NCI-H524 treated with DMSO at 0.1 percent for 48 hours (cell line): Measurements from ENCODE around the gene MYD88.

Experiments used
- DNase-seq: peaks from one replicate; lab custom pipeline; 2025; lab: John Stamatoyannopoulos, UW

The MYD88 gene

DNA sequence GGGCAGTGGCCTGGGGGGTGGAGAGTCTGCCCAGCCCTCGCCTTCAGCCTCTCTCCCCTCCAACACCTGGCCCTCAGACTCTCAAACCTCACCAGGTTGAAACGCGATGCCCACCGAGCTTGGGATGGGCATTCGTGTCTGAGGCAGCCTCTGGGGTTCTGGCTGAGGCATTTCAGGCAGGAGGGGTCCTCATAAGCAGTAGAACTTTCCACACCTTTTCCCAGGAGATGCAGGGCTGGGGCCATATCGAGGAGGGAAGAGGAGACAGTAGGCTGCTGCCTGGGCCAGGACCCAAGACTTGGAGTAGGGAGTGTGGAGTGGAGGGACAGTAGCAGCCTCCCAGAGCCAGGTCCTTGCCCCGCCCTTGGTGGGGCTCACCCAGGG is 26.1 kb upstream of the MYD88 start:
- DNase-seq: no peak

DNA sequence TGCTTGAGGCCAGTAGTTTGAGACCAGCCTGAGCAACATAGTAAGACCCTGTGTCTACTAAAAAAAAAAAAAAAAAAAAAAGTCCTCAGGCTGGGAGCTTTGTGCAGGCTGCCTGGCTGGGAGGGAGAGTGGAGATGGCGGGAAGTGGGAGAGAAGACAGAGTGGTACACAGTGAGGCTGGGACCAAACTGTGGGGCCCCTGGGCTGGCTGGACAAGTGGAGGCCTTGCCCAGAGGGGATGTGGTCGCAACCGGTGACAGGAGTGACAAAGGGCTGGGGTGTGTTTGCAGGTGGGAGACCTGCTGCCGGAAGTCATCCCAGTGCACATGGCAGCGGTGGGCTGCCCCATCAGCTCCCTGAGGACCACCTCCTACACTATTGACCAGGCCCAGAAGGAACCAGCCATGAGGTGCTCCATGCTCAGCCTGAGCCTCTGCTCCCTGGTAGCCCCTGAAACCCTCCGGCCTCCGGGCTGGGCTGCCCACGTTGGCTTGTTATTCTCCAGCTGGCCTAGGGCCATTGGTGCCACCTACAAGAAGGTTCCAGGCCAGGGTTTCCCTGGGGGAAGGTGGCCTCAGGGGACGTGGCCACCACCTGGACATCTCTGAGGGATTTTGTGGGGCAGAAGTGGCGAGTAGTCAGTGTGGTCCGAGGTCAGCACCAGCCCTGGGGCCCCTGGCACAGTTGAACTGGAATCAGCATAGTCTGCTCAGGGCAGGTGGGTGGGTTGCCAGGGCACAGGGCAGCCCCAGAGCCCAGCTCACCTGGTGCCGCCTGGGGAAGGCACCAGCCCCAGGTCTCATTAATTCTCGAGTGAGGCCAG is 24.2 kb upstream of the MYD88 start:
- no peak for DNase-seq

DNA sequence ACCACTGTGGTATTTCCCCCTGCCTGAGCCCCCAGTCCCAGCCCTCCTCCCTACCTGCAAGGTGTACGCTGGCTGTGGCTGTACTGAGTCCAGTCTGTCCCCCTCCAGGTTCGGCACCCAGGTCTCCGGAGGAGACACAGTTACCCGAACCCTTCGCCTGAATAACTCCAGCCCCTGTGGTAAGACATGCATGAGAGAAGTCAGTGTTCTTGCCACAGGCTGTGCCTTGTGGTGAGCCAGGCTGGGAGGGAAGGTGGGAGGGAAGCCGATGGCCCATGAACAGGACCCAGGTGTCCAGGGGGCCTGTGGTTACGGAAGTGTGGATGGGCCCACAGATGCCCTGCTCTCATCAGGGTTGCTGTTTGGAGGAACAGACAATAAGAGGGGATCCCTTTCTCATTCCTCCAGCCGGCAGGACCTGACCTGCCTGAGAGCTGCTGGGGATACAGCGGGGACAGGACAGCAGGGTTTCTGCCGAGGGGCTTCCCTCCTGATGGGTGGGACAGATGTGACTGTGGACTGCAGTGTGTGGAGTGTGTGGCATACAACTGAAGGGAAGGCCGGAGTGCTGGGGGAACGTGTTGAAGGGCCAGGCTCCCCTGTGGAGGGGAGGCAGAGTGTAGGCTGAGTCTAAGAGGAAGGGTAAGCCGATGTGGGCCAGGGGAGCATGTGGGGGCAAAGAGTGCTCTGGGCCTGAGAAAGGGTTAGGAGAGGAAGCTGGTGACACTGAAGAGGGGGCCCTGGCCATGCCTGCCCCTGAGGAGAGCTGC is 23.4 kb upstream of the MYD88 start:
- DNase-seq: no peak

DNA sequence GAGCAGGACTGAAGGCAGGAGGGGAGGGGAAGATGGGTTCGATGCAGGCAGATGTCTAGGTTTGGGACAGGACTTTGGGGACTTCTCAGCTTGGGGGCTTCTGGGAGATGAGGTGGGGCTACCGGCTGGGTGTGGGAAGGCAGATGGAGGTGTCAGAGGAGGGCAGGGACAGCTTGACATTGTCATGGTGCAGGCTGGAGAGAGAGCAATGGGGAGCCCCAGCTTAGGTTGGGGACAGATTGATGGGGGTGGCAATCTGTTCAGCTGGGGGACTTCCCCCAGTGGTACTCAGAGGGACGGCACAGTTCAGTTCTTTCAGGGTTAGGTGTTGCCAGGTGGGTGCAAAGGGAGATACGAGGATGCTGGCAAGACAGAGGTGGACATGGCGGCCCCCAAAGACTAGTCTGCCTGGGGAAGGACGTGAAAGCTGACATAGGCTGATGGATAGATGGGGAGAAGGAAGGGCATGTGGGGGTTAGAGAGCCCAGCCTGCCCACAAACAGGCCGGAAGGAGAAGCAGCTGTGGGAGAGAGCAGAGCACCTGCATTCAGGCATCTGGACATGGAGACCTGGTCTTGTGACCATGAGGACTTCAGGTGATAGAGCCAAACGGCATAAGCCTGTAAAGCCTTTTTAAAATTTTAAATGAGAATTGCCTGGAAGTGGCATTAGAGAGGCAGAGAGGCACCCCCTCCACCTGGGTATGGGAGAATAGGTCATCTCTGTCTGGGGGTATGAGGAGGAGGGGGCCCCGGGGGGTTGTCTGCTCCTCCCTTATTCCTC is 22.6 kb upstream of the MYD88 start:
- DNase-seq: no peak

DNA sequence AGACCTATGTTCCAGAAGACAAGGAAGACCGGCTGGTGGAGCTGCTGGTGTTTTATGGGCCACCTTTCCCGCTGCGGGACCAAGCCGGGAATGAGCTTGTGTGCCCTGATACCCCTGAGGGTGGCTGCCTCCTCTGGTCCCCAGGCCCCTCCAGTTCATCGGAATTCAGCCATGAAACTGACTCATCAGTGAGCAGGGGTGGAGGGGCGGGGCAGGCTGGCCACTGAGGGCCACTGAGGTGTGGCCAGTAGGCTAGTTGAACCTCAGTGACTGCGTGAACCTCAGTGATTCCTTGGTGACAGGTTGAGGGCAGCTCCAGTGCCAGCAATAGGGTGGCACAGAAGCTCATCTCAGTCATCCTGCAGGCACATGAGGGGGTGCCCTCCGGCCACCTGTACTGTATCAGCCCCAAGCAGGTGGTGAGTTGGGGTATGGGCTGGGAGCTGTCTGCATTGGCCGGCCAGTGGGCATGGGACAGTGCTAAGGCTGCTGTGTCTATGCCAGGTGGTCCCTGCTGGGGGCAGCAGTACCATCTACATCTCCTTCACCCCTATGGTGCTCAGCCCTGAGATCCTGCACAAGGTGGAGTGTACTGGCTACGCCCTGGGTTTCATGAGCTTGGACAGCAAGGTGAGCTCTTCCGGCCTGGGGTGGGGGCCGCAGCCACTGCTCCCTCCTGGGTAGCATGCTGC is 21.8 kb upstream of the MYD88 start:
- DNase-seq: no peak

DNA sequence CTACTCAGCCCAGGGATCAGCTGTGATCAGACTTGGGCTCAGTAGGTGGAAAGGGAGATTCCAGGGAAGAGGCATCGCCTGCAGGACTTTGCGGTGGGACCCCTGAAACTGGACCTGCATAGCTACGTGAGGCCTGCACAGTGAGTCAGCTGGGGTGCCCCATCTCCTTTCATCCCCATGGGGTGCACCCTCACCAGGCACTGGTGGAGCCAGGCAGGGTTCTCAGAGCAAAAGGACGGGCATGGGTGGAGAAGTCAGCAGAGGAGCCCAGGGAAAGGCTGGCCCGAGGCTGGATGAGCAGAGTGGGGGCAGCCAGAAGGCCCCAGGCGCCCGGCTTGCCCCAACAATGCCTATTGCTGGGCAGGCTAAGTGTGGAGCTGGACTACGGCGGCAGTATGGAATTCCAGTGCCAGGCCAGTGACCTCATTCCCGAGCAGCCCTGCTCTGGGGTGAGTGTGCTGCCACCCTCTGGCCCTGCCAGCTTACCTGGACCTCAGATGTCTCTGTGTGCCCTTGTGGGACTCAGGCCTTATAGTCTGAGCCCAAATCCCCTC is 21.2 kb upstream of the MYD88 start:
- no peak for DNase-seq

DNA sequence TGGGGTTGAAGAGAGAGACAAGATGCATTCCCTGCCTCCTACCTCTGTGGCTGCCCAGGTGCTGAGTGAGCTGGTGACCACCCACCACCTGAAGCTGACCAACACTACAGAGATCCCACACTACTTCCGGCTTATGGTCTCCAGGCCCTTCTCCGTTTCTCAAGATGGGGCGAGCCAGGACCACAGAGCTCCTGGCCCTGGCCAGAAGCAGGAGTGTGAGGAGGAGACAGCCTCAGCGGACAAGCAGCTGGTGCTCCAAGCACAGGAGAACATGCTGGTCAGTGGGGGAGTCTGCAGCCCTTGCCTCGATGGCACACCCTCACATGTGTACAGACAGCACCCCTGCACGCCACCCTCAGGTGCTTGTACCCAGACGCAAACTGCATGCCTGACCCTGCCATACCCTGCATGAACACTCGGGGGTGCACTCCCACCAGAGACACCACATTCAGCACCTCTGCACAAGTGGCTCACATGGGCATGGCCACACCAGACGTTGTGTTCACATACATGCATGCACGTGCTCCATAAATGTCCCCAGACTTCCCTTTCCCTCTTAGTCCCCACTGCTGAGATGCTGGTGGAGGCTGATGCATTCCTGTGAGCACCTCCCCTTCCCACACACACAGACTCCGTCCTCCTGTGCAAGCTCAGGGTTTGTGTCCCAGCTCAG is 20.6 kb upstream of the MYD88 start:
- no peak for DNase-seq

DNA sequence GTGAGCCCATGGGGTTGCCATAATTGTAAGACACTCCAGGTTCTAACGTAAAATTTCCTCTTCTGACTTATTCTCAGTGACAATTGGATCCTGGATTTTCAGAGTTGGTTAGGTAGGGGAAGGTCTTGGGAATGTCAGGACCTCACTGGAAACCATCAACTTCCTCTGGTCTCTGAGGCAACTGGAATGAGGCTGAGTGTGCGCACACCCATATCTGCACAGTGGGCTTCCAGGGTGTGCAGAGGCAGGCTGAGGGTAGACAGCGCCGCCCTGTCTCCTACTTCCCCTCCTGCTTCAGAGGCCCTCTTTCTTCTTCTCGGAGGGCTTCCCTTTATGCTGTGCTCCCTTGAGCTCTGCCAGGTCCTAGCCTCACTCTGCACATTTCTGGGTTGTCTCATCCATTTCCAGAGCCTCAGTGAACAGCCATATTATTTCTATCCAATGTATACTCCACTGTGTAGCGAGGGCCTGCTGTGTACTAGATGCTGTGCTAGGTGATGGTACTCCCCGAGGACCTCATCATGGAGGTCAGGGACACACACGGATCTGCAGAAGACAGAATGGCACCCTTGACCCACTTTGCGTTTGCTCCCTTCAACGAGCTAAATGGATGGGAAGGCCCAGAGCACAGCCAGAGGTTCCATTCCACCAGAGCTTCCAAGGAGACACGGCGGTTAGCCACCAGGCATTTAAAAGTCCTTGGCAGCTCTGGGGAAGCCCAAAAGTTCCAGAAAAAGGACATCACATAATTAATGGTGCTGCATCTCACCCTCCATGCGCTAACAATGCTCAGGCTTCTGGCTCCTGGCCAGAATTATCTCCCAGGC is 19.8 kb upstream of the MYD88 start:
- no peak for DNase-seq

DNA sequence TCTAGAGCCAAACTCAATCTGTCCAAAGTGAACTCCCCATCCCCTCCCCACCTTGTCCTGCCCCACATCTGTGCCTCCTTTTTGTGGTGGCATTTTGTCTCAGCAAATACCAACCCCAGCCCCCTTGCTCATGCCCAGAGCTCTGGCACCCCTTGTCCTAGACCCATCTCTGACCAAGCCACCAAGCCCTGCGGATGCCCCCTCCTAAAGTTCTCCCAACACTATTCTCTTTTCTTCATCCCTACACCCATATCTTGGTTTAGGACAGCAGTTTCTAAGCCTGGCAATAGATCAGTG is 19.3 kb upstream of the MYD88 start:
- DNase-seq: no peak

DNA sequence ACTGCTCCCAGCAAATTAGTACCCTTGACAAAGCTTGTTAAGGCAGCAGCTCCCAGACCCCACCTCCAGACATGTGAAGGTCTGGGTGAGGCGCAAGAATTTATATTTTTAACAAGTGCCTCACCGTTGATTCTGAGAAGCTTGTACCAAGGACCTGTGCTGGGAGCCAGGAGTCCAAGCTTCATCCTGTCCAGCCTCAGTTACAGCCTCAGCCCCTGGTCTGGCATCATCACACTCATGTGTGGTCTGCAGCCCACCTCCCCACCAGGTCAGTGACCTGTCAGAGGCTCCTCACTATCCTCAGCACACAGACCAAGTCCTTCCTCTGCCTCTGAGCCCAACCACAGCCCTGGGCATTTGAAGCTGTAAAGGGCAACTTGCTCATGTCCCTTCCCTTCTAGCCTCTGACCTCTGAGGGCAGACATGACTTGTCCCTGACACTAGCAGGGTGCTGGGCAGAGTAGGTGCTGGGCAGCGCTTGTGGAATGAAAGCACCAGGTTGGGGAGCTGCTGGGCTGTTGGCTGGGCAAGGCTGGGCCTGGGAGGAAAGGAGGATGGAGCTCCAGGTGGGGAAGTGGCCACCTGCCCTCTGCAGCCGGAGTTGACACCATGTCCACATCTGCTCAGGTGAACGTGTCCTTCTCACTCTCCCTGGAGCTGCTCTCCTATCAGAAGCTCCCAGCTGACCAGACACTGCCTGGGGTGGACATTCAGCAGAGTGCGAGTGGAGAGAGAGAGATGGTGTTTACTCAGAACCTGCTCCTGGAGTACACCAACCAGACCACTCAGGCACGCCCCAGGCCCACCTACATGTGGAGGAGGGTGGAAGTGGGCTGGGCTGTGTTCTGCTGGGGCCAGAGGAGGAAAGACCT is 18.4 kb upstream of the MYD88 start:
- DNase-seq: no peak

DNA sequence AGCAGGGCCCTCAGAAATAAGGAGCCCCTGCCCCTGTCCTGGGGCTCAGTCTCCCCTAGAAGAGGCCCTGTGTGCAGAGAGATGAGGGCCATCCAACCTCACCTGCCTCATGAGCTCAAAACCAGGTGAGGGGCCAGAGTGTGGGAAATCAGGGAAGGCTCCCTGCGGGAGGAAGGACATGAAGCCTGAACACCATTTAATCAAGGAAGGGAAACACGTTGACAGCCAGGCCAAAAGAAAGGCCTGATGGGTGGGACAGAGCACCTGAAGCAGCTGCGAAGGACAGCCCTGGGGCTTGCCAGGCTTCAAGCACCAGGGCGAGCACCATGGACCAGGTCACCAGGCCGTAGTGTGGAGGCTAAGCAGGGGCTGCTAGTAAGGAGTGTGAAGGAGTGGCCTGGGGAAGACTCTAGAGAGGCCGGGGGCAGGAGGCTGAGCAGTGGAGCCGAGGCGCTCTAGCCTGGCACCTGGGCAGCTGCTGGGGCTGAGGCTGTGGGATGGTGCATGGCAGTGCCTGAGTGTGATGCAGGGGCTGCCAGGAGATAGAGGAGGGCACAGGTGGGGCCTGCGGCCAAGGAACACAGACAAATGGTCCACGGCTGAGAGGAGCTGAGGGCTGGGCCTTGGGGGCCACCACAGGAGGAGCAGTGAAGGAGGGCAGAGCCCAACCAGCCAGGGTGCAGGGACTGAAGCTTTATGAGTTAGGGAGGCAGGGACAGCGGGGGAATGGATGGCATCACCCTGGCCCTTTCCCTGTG is 17.6 kb upstream of the MYD88 start:
- DNase-seq: no peak

DNA sequence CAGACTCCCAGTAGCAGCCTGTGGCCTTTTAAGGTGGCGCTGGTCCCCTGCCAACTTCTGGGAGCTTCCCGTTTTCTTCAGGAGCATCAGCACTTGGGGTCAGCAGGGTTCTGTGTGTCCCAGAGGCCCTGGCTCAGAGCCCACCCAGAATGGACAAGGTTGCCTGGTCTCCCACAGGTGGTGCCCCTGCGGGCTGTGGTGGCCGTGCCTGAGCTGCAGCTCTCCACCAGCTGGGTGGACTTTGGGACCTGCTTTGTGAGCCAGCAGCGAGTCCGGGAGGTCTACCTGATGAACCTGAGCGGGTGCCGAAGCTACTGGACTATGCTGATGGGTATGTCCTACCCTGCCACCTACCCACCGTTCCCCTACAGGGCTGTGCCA is 17.0 kb upstream of the MYD88 start:
- DNase-seq: no peak

DNA sequence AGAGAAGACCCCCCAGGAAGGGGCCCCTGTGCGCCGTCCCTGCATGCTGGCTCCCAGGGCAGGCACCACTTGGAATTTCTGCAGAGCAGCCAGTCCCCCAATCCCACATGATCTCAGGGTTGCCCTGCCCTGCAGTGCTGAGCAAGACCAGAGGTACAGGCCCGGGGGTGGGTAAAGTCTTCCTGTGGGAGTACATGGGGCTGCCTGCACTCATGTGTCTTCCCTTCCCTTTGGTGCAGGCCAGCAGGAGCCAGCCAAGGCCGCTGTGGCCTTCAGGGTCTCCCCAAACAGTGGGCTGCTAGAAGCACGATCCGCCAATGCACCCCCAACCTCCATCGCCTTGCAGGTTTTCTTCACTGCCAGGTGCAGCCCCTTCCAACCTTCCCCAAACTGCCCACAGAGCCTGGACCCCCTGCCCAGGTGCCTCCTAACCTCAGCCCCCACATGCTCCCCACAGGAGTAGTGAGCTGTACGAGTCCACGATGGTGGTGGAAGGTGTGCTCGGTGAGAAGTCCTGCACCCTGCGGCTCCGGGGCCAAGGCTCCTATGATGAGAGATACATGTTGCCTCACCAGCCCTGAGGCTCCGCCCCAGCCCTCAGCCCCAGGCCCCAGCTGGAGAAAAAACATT is 16.5 kb upstream of the MYD88 start:
- no peak for DNase-seq

DNA sequence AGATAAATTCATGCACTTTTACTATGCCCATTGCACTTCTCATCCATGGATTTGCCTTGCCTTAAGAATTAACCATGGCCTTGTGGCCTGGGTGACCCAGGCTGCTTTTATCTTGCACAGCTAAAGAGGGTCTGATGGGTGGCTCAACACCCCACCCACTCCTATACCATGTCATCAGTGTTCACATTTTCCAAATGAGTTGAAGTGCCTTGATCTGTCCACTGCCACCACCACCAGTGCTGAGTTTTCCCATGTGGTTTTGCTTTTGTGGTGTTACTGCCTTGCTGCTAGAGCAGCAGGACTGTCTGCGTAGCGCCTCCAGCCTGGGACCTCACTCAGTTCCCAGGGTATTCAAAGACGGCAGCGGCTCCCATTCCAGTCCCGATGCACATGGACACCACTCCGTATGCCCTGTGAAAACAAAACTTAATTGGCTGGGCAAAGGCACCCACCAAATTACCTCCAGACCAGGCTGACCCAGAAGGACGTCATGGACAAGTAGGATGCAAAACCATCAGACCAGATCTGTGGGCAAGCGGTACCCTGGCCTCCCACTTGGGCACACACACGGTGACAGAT is 15.7 kb upstream of the MYD88 start:
- DNase-seq: no peak

DNA sequence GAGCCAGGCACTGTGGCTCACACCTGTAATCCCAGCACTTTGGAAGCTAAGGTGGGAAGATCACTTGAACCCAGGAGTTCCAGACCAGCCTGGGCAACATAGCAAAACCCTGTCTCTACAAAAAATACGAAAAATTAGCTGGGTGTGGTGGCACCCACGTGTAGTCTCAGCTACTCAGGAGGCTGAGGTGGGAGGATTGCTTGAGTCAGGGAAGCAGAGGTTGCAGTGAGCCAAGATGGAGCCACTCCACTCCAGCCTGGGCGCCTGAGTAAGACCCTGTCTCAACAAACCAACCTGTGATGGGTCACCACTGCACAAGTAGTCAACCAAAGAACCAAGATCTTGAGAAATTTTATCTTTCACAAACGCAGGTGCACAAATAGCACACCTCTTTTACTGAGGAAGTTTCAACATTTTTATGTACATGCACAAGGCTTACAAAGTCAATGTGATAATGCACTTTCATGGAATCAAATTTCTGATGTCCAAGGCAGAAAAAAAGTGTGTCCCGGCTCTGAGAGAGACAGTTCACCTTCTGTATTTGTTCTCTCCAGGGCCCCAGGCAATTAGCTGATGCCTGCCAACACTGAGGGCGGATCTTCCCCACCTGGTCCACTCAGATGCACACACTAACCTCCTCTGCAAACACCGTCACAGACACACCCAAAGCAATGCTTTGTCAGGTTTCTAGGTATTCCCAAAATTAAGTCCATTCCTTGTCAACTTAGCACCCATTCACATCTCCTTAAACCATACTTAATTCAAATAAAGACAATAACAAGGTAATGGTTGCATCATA is 13.9 kb upstream of the MYD88 start:
- DNase-seq: no peak

DNA sequence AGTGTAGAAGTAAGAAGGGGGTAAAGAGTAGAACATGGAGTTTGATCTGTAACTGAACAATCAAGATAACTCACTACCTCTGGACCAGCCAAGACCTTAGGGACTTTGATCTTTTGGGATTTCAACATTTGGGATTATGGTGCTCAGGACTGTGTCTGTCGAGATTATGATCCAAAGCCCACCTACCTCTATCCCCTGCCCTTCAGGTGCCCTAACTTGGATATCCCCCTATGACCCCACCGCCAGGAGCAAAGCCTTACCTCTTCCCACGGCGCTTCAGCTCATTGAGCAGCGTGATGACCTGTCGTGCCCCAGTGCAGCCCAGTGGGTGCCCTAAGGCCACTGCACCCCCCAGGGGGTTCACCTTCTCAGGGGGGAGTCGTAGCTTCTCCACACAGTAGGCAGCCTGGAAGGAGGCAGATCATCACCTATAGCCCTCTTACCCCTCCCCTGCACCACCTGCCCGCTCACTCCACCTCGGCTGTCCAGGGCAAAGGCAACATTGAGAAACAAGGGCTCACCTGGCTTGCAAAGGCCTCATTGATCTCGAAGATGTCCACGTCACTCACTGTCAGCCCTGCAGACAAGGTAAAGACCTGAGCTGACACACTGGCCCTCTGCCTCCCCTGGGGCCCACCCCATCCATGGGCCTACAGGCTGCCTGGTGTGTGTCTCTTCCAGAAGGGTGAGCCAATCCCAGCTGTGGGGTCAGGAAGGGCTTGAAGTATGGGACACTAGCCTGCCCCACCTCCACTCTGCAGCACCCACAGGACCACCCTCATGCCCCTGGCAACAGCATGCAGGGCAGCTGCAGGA is 12.9 kb upstream of the MYD88 start:
- DNase-seq: no peak
